Endothelial cell of umbilical vein (primary cell): ENCODE results near the gene RAB36.

Experiments used
- CTCF ChIP-seq, 2 donors: IDR thresholded peaks; 1 replicate in 1 of 2; 2 replicates in 1 of 2; pipeline ENCODE4 v1.5.1; 2011; ENCODE audit warnings: low read length in 2 of 2, mild to moderate bottlenecking in 2 of 2, moderate library complexity in 2 of 2, control low read depth in 1 of 2, inconsistent platforms in 1 of 2, low read depth in 1 of 2; ENCODE audit not compliant: insufficient read depth in 1 of 2; ENCODE audit errors: extremely low read depth in 1 of 2
- EZH2 ChIP-seq: IDR thresholded peaks from 2 replicates; pipeline ENCODE4 v1.6.1; 2012; ENCODE audit warnings: borderline replicate concordance, low read depth, mild to moderate bottlenecking, moderate library complexity, low read length, inconsistent platforms; ENCODE audit not compliant: severe bottlenecking
- JUN ChIP-seq: IDR thresholded peaks from 2 replicates; pipeline ENCODE4 v1.6.1; 2011; ENCODE audit warnings: borderline replicate concordance, low read depth; ENCODE audit not compliant: insufficient read length, insufficient read depth
- MAX ChIP-seq: IDR thresholded peaks from 2 replicates; pipeline ENCODE4 v1.6.1; 2011; ENCODE audit not compliant: insufficient read depth, insufficient read length
- MYC ChIP-seq: IDR thresholded peaks from one replicate; pipeline ENCODE4 v1.6.1; 2011; ENCODE audit warnings: mild to moderate bottlenecking, low read depth, low read length
- POLR2A ChIP-seq: IDR thresholded peaks from 2 replicates; pipeline ENCODE4 v1.6.1; 2012; ENCODE audit warnings: low read depth, mild to moderate bottlenecking, control low read depth, low read length
- POLR2AphosphoS5 ChIP-seq: IDR thresholded peaks from 2 replicates; pipeline ENCODE4 v1.6.1; 2012; ENCODE audit warnings: low read depth, mild to moderate bottlenecking, control low read depth, low read length, moderate library complexity; ENCODE audit not compliant: insufficient read depth

- TF ChIP-seq POLR2A = no peak
- no peak for TF ChIP-seq EZH2
- no peak for TF ChIP-seq CTCF (IDR thresholded peaks at IDR 0.05; ENCODE audit: extremely low read depth in 1 of 2, insufficient read depth in 1 of 2, low read depth in 1 of 2, low read length in 2 of 2)
- TF ChIP-seq MYC = no peak
- no peak for TF ChIP-seq POLR2AphosphoS5
- TF ChIP-seq JUN = no peak
- no peak for TF ChIP-seq MAX
These were observed 38.9 kb upstream of the RAB36 start for GRCh38 chr22:23106344-23106743.
